DOHH2 (cell line): ENCODE measurements around the gene ZRANB1.

Experiments used
- H3F3A ChIP-seq: fragments of 200-600 bp; sonication (generic), shearing (Covaris generic); 2 replicates; pipeline ENCODE4 v1.6.0; 2016; ENCODE audit warnings: antibody characterized with exemption, mild to moderate bottlenecking; ENCODE audit not compliant: control insufficient read depth, insufficient read depth
- H3K27ac ChIP-seq: fragments of 200-600 bp; sonication (generic); 2 replicates; pipeline ENCODE4 v1.5.1; 2014; ENCODE audit warnings: low read depth, mild to moderate bottlenecking, low read length, moderate library complexity
- H3K27me3 ChIP-seq: fragments of 200-600 bp; sonication (generic); 2 replicates; pipeline ENCODE4 v1.6.1; 2014; ENCODE audit warnings: mild to moderate bottlenecking, low read length, mixed read lengths; ENCODE audit not compliant: control insufficient read depth
- H3K36me3 ChIP-seq: fragments of 200-600 bp; sonication (generic); 2 replicates; pipeline ENCODE4 v1.6.1; 2014; ENCODE audit warnings: mild to moderate bottlenecking, low read length, moderate library complexity, mixed read lengths; ENCODE audit not compliant: control insufficient read depth
- H3K4me1 ChIP-seq: fragments of 200-600 bp; sonication (generic); 2 replicates; pipeline ENCODE4 v1.6.1; 2014; ENCODE audit warnings: mild to moderate bottlenecking, low read length, mixed read lengths; ENCODE audit not compliant: control insufficient read depth
- H3K4me2 ChIP-seq: fragments of 200-600 bp; sonication (generic); 2 replicates; pipeline ENCODE4 v1.6.0; 2014; ENCODE audit warnings: mild to moderate bottlenecking, low read length, moderate library complexity
- H3K4me3 ChIP-seq: fragments of 200-600 bp; sonication (generic); 2 replicates; pipeline ENCODE4 v1.5.1; 2014; ENCODE audit warnings: mild to moderate bottlenecking, low read length, mixed read lengths
- H3K79me2 ChIP-seq: fragments of 200-600 bp; sonication (generic); 2 replicates; pipeline ENCODE4 v1.6.1; 2014; ENCODE audit warnings: mild to moderate bottlenecking, low read length, mixed read lengths; ENCODE audit not compliant: control insufficient read depth
- H3K9me2 ChIP-seq: fragments of 200-600 bp; sonication (generic); replicated peaks from 2 replicates; pipeline ENCODE4 v1.6.1; 2014; ENCODE audit warnings: mild to moderate bottlenecking, low read length, mixed read lengths; ENCODE audit not compliant: control insufficient read depth
- H3K9me3 ChIP-seq: fragments of 200-600 bp; sonication (generic); 2 replicates; pipeline ENCODE4 v1.6.1; 2014; ENCODE audit warnings: antibody characterized with exemption, low read length, mixed read lengths; ENCODE audit not compliant: control insufficient read depth, insufficient read depth
- H4K20me1 ChIP-seq: fragments of 200-600 bp; sonication (generic); 2 replicates; pipeline ENCODE4 v1.6.0; 2014; ENCODE audit warnings: low read depth, mild to moderate bottlenecking, antibody characterized with exemption, low read length, moderate library complexity; ENCODE audit not compliant: control insufficient read depth, insufficient read depth
- CTCF ChIP-seq: fragments of 200-600 bp; sonication (generic); IDR thresholded peaks from one replicate; pipeline ENCODE4 v1.5.1; 2014; ENCODE audit warnings: antibody characterized with exemption, mild to moderate bottlenecking, low read depth, low read length; ENCODE audit not compliant: poor library complexity, severe bottlenecking
- EZH2phosphoT487 ChIP-seq: fragments of 200-600 bp; sonication (generic); IDR thresholded peaks from 2 replicates; pipeline ENCODE4 v1.6.1; 2017; ENCODE audit warnings: borderline replicate concordance, mild to moderate bottlenecking, antibody characterized with exemption, low read length, moderate library complexity, mixed read lengths

The ZRANB1 gene

GRCh38 chr10:125023255-125023654 lies 81.3 kb downstream of the ZRANB1 start:
- peaks cover 6% of the 10 kb centered on the region for H4K20me1 ChIP-seq
- H3K4me3 ChIP-seq: no peak overlapping the region
- H3K9me3 ChIP-seq: no peaks in the 10 kb centered on the region
- H3K4me1 ChIP-seq: peaks cover 44% of the 10 kb centered on the region
- H3K79me2 ChIP-seq: peaks cover 20% of the 10 kb centered on the region
- TF ChIP-seq CTCF (no peak), EZH2phosphoT487 (no peak)
- H3F3A ChIP-seq: peaks cover 6% of the 10 kb centered on the region; the same call in 1 of the 2 replicates
- no peak overlapping the region for H3K27ac ChIP-seq
- no peak overlapping the region for H3K4me2 ChIP-seq
- no peaks in the 10 kb centered on the region for H3K36me3 ChIP-seq
- no peaks in the 10 kb centered on the region for H3K9me2 ChIP-seq
- H3K27me3 ChIP-seq: no peaks in the 10 kb centered on the region

DNA sequence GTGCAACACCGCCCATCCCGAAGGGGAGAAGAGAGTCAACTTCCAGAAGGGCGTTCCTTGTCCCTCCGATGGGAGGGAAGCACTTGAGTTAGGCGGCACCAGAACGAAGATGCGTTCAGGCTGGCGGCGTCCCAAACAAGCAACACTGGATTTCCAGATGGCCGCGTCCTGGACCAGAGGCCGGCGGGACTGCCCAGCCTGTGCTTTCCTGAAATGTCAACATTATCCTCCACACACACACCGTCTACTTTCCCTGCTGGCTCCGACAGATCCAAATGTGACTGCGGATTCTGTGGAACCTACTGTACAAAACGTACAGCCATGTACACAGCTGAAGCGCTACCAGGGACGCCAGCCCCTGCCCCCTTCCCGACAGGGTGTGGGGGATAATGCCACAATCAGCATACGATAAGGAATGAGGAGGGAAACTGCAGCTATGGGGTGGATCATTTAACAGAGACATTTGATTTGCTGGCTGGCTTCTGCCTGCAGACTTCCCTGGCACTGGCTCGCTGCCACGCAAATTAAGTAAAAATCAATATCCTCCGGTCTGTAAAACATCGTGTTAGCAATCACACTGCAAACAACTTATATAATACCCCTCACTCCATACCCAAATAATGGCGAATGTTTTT lies 82.1 kb downstream of the ZRANB1 start:
- Histone ChIP-seq H3K9me2 (no peaks in the 10 kb centered on the region), H3K4me3 (peak overlapping the region; percentile 65), H3F3A (peaks cover 6% of the 10 kb centered on the region; the same call in 1 of the 2 replicates), H3K79me2 (peaks cover 16% of the 10 kb centered on the region), H4K20me1 (peaks cover 6% of the 10 kb centered on the region), H3K4me2 (peak overlapping the region; percentile 83), H3K4me1 (peaks cover 39% of the 10 kb centered on the region), H3K36me3 (no peaks in the 10 kb centered on the region), H3K9me3 (no peaks in the 10 kb centered on the region), H3K27me3 (no peaks in the 10 kb centered on the region), H3K27ac (peak overlapping the region; percentile 56; the same call in 1 of the 2 replicates)
- no peak for TF ChIP-seq EZH2phosphoT487
- TF ChIP-seq CTCF: no peak

DNA sequence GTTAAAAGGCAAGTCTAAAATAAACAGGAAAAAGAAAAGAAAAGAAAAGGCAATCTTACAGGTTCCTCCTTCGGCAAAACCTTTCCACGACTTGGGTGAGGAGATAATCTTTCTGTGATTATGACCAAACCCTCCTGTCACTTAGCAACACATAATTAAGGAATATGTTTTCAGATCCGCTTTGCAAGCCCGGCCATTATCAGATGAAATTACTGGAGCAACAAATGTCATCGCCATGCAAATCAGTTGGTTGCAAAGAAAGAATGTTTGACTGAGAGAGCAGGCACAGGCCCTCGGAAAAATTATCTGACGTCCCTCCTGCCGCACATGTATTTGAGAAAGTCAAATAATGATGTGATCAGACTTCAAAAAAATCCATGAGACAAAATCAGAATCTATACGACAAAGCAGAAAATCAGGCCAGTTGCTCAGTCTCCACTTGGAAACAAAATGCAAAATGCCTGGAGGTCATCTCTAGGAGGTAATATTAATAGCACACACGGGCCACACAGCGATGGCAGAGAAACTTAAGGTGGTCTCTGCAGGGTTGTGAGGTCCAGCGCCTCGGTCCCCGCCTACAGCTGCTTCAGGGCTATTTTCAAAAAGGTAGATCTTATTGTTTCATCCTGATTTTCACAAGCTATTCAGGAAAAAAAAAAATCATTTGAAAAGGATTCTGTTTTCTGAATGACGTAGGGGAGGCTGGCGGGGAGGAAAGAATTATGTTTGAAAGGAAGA lies 82.7 kb downstream of the ZRANB1 start:
- H3K27me3 ChIP-seq: no peaks in the 10 kb centered on the region
- TF ChIP-seq CTCF (no peak), EZH2phosphoT487 (no peak)
- H3K36me3 ChIP-seq: no peaks in the 10 kb centered on the region
- peaks cover 6% of the 10 kb centered on the region; the same call in 1 of the 2 replicates for H3F3A ChIP-seq
- no peaks in the 10 kb centered on the region for H3K9me3 ChIP-seq
- no peaks in the 10 kb centered on the region for H3K9me2 ChIP-seq
- peak overlapping the region; percentile 65 for H3K4me3 ChIP-seq
- H3K79me2 ChIP-seq: peaks cover 16% of the 10 kb centered on the region
- H3K4me2 ChIP-seq: peak overlapping the region; percentile 83
- peaks cover 6% of the 10 kb centered on the region for H4K20me1 ChIP-seq
- peaks cover 35% of the 10 kb centered on the region for H3K4me1 ChIP-seq
- peak overlapping the region; percentile 56 for H3K27ac ChIP-seq
